Loucy (cell line): Measurements from ENCODE around the gene DLG2.

Source experiments
- H2AFZ ChIP-seq: fragments of 200-600 bp; sonication (generic); 2 replicates; pipeline ENCODE4 v1.6.0; 2016; ENCODE audit warnings: antibody characterized with exemption, mild to moderate bottlenecking, low read length, moderate library complexity
- H3F3A ChIP-seq: fragments of 200-600 bp; 2 replicates; pipeline ENCODE4 v1.6.0; 2016; ENCODE audit warnings: antibody characterized with exemption, low read depth, mild to moderate bottlenecking
- H3K27me3 ChIP-seq: fragments of 200-600 bp; sonication (generic); 2 replicates; pipeline ENCODE4 v1.6.1; 2014; ENCODE audit warnings: low read length, mild to moderate bottlenecking; ENCODE audit not compliant: insufficient read depth, poor library complexity, severe bottlenecking
- H3K36me3 ChIP-seq: fragments of 200-600 bp; sonication (generic); 2 replicates; pipeline ENCODE4 v1.6.1; 2016; ENCODE audit warnings: low read length; ENCODE audit not compliant: insufficient read depth
- H3K4me1 ChIP-seq: fragments of 200-600 bp; sonication (generic); 2 replicates; pipeline ENCODE4 v1.5.1; 2014; ENCODE audit warnings: low read length, mild to moderate bottlenecking; ENCODE audit not compliant: insufficient read depth, poor library complexity, severe bottlenecking
- H3K4me2 ChIP-seq: fragments of 200-600 bp; sonication (generic); 2 replicates; pipeline ENCODE4 v1.6.0; 2014; ENCODE audit warnings: antibody characterized with exemption, low read length, low read depth, mild to moderate bottlenecking; ENCODE audit not compliant: poor library complexity, severe bottlenecking
- H3K4me3 ChIP-seq: fragments of 200-600 bp; sonication (generic); 2 replicates; pipeline ENCODE4 v1.5.1; 2014; ENCODE audit warnings: low read length, mild to moderate bottlenecking, mixed read lengths; ENCODE audit not compliant: poor library complexity, severe bottlenecking
- H3K79me2 ChIP-seq: fragments of 200-600 bp; sonication (generic); 2 replicates; pipeline ENCODE4 v1.6.1; 2014; ENCODE audit warnings: low read length; ENCODE audit not compliant: insufficient read depth
- H3K9ac ChIP-seq: fragments of 200-600 bp; sonication (generic); 2 replicates; pipeline ENCODE4 v1.6.0; 2014; ENCODE audit warnings: mild to moderate bottlenecking, low read depth, low read length, moderate library complexity; ENCODE audit not compliant: poor library complexity, severe bottlenecking
- H3K9me2 ChIP-seq: fragments of 200-600 bp; sonication (generic); replicated peaks from 2 replicates; pipeline ENCODE4 v1.6.1; 2016; ENCODE audit warnings: low read depth, low read length, mixed read lengths
- H3K9me3 ChIP-seq: fragments of 200-600 bp; sonication (generic); 2 replicates; pipeline ENCODE4 v1.6.1; 2014; ENCODE audit warnings: mild to moderate bottlenecking, antibody characterized with exemption, low read length, low read depth; ENCODE audit not compliant: insufficient read depth
- H4K20me1 ChIP-seq: fragments of 200-600 bp; sonication (generic); 2 replicates; pipeline ENCODE4 v1.6.0; 2014; ENCODE audit warnings: antibody characterized with exemption, low read length, mild to moderate bottlenecking; ENCODE audit not compliant: insufficient read depth, poor library complexity, severe bottlenecking
- EZH2phosphoT487 ChIP-seq: fragments of 200-600 bp; IDR thresholded peaks from 2 replicates; pipeline ENCODE4 v1.6.1; 2018; ENCODE audit warnings: antibody characterized with exemption, mild to moderate bottlenecking, moderate library complexity, borderline replicate concordance
- TF ChIP-seq, protein P1 (sequence below): fragments of 200-600 bp; sonication (generic); conservative IDR thresholded peaks from 2 replicates; pipeline ENCODE4 v1.5.1; 2014; ENCODE audit warnings: mild to moderate bottlenecking, antibody characterized with exemption, low read length

DLG2 gene

DNA sequence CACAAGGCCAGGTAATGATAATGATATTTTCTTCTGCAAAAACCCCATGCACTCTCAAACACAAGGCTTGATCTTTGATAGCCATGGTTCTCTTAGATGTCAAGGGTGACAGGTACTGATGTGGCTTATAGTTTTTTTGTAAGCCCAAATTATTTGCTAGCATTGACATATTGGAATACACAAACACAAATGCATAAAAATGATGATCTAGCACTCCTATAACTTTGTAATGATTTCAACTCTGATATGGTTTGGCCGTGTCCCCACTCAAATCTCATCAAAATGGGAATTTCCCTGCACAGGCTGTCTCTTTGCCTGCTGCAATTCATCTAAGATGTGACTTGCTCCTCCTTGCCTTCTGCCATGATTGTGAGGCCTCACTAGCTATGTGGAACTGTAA, 1768.5 kb downstream of the DLG2 start:
- H3K79me2 ChIP-seq, result no peaks in the 10 kb centered on the region
- TF ChIP-seq, protein P1, sequence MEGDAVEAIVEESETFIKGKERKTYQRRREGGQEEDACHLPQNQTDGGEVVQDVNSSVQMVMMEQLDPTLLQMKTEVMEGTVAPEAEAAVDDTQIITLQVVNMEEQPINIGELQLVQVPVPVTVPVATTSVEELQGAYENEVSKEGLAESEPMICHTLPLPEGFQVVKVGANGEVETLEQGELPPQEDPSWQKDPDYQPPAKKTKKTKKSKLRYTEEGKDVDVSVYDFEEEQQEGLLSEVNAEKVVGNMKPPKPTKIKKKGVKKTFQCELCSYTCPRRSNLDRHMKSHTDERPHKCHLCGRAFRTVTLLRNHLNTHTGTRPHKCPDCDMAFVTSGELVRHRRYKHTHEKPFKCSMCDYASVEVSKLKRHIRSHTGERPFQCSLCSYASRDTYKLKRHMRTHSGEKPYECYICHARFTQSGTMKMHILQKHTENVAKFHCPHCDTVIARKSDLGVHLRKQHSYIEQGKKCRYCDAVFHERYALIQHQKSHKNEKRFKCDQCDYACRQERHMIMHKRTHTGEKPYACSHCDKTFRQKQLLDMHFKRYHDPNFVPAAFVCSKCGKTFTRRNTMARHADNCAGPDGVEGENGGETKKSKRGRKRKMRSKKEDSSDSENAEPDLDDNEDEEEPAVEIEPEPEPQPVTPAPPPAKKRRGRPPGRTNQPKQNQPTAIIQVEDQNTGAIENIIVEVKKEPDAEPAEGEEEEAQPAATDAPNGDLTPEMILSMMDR, result no peak
- no peak for TF ChIP-seq EZH2phosphoT487
- no peak overlapping the region for H3K4me2 ChIP-seq
- H3K27me3 ChIP-seq, result no peaks in the 10 kb centered on the region
- no peaks in the 10 kb centered on the region for H3K4me1 ChIP-seq
- H3K9ac ChIP-seq, result no peak overlapping the region
- no peak overlapping the region for H2AFZ ChIP-seq
- no peaks in the 10 kb centered on the region for H3K36me3 ChIP-seq
- H3K9me2 ChIP-seq, result no peaks in the 10 kb centered on the region
- H4K20me1 ChIP-seq, result no peaks in the 10 kb centered on the region
- no peaks in the 10 kb centered on the region for H3K9me3 ChIP-seq
- H3K4me3 ChIP-seq, result no peak overlapping the region
- H3F3A ChIP-seq, result no peaks in the 10 kb centered on the region

DNA sequence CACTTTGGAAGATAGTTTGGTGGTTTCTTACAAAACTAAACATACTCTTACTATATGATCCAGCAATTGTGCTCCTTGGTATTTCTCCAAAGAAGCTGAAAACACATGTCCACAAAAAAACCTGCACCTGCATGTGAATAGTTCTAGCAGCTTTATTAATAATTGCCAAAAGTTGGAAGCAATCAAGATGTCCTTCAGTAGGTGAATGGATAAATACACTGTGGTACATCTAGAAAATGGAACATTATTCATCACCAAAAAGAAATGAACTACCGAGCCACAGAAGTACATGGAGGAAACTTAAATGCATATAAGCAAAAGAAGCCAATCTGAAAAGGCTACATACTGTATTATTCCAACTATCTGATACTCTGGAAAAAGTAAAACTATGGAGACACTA, 1771.9 kb downstream of the DLG2 start:
- no peaks in the 10 kb centered on the region for H3K27me3 ChIP-seq
- H4K20me1 ChIP-seq, result no peaks in the 10 kb centered on the region
- H3F3A ChIP-seq, result no peaks in the 10 kb centered on the region
- no peaks in the 10 kb centered on the region for H3K4me1 ChIP-seq
- no peak overlapping the region for H3K4me3 ChIP-seq
- H3K9ac ChIP-seq, result no peak overlapping the region
- H3K9me3 ChIP-seq, result no peaks in the 10 kb centered on the region
- no peaks in the 10 kb centered on the region for H3K79me2 ChIP-seq
- no peaks in the 10 kb centered on the region for H3K9me2 ChIP-seq
- H3K4me2 ChIP-seq, result no peak overlapping the region
- no peak overlapping the region for H2AFZ ChIP-seq
- TF ChIP-seq, protein P1, result no peak
- no peak for TF ChIP-seq EZH2phosphoT487
- no peaks in the 10 kb centered on the region for H3K36me3 ChIP-seq

GRCh38 chr11:83852775-83853442, 1774.2 kb downstream of the DLG2 start:
- H3K9ac ChIP-seq, result no peak overlapping the region

More at GRCh38 chr11:83852775-83853442, 1774.2 kb downstream of the DLG2 start:
- Histone ChIP-seq H3K4me1 (no peaks in the 10 kb centered on the region), H3K79me2 (no peaks in the 10 kb centered on the region), H2AFZ (no peak overlapping the region), H3K9me2 (no peaks in the 10 kb centered on the region), H4K20me1 (no peaks in the 10 kb centered on the region), H3K27me3 (no peaks in the 10 kb centered on the region), H3K4me2 (no peak overlapping the region), H3K9me3 (no peaks in the 10 kb centered on the region), H3K36me3 (no peaks in the 10 kb centered on the region), H3K4me3 (no peak overlapping the region), H3F3A (no peaks in the 10 kb centered on the region)
- no peak for TF ChIP-seq EZH2phosphoT487
- TF ChIP-seq, protein P1, result no peak
